Measurements from ENCODE around the gene C1orf87. TPM values are rescaled to one million over a fixed set of nuclear protein-coding genes. Genes with fewer than 3 reads are reported as not detected.

C1orf87 gene
- polyA plus RNA-seq, 4 donors: 0.21 to 0.40 (median 0.25) TPM

GRCh38 chr1:60063561-60063960 is 10.0 kb downstream of the C1orf87 start:
- DNase-seq (ENCODE audit: low read depth in 4 of 4, low spot score in 2 of 4): no peak

GRCh38 chr1:60059468-60059867 is 14.1 kb downstream of the C1orf87 start:
- DNase-seq (ENCODE audit: low read depth in 4 of 4, low spot score in 2 of 4): no peak

GRCh38 chr1:60055336-60055735 is 18.2 kb downstream of the C1orf87 start:
- DNase-seq (ENCODE audit: low read depth in 4 of 4, low spot score in 2 of 4): no peak

- no peak for DNase-seq (ENCODE audit: low read depth in 4 of 4, low spot score in 2 of 4)
Measured at GRCh38 chr1:60054374-60054773, 19.2 kb downstream of the C1orf87 start.

- no peak for DNase-seq (ENCODE audit: low read depth in 4 of 4, low spot score in 2 of 4)
Measured at GRCh38 chr1:60052601-60053000, 21.0 kb downstream of the C1orf87 start.

- no peak for DNase-seq (ENCODE audit: low read depth in 4 of 4, low spot score in 2 of 4)
Measured at GRCh38 chr1:60051191-60051590, 22.4 kb downstream of the C1orf87 start.

GRCh38 chr1:60049188-60049587 is 24.4 kb downstream of the C1orf87 start:
- no peak for DNase-seq (ENCODE audit: low read depth in 4 of 4, low spot score in 2 of 4)

- no peak for DNase-seq (ENCODE audit: low read depth in 4 of 4, low spot score in 2 of 4)
Measured at GRCh38 chr1:60044881-60045280, 28.7 kb downstream of the C1orf87 start.

- DNase-seq (ENCODE audit: low read depth in 4 of 4, low spot score in 2 of 4): no peak
Measured at GRCh38 chr1:60041783-60042182, 31.8 kb downstream of the C1orf87 start.

- DNase-seq (ENCODE audit: low read depth in 4 of 4, low spot score in 2 of 4): no peak
Measured at GRCh38 chr1:60037669-60038068, 35.9 kb downstream of the C1orf87 start.

GRCh38 chr1:60036856-60037460 is 36.6 kb downstream of the C1orf87 start:
- no peak for DNase-seq (ENCODE audit: low read depth in 4 of 4, low spot score in 2 of 4)

GRCh38 chr1:60035921-60036320 is 37.6 kb downstream of the C1orf87 start:
- DNase-seq (ENCODE audit: low read depth in 4 of 4, low spot score in 2 of 4): no peak

- no peak for DNase-seq (ENCODE audit: low read depth in 4 of 4, low spot score in 2 of 4)
Measured at GRCh38 chr1:60034999-60035398, 38.6 kb downstream of the C1orf87 start.

GRCh38 chr1:60033066-60033465 is 40.5 kb downstream of the C1orf87 start:
- DNase-seq (ENCODE audit: low read depth in 4 of 4, low spot score in 2 of 4): no peak

- no peak for DNase-seq (ENCODE audit: low read depth in 4 of 4, low spot score in 2 of 4)
Measured at GRCh38 chr1:60031146-60031545, 42.4 kb downstream of the C1orf87 start.

GRCh38 chr1:60025552-60025951 is 48.0 kb downstream of the C1orf87 start:
- no peak for DNase-seq (ENCODE audit: low read depth in 4 of 4, low spot score in 2 of 4)

GRCh38 chr1:60017508-60018205 is 55.9 kb downstream of the C1orf87 start:
- DNase-seq (ENCODE audit: low read depth in 4 of 4, low spot score in 2 of 4): no peak

GRCh38 chr1:60010690-60011089 is 62.9 kb downstream of the C1orf87 start:
- DNase-seq (ENCODE audit: low read depth in 4 of 4, low spot score in 2 of 4): no peak

- no peak for DNase-seq (ENCODE audit: low read depth in 4 of 4, low spot score in 2 of 4)
Measured at GRCh38 chr1:60008500-60008899, 65.1 kb downstream of the C1orf87 start.

GRCh38 chr1:60000625-60001024 is 72.9 kb downstream of the C1orf87 start:
- DNase-seq (ENCODE audit: low read depth in 4 of 4, low spot score in 2 of 4): no peak

- no peak for DNase-seq (ENCODE audit: low read depth in 4 of 4, low spot score in 2 of 4)
Measured at GRCh38 chr1:59999746-60000145, 73.8 kb downstream of the C1orf87 start.

- DNase-seq (ENCODE audit: low read depth in 4 of 4, low spot score in 2 of 4): no peak
Measured at GRCh38 chr1:59999006-59999405, 74.6 kb downstream of the C1orf87 start.
